Gastrocnemius medialis (tissue), 4 donors: Measurements from ENCODE around the gene MTA2.

Experiments used
- CTCF ChIP-seq, 5 experiments: fragments of 450-650 bp in 3 of 5; fragments of 200-600 bp in 2 of 5; sonication (generic) in 2 of 5; IDR thresholded peaks in 4 of 5; conservative IDR thresholded peaks in 1 of 5; 1 replicate in 4 of 5; 2 replicates in 1 of 5; pipeline ENCODE4 v1.5.1; 2016 to 2019; ENCODE audit warnings: antibody characterized with exemption in 5 of 5, mild to moderate bottlenecking in 3 of 5, moderate library complexity in 3 of 5
- POLR2A ChIP-seq, 2 donors: fragments of 450-650 bp; IDR thresholded peaks; one replicate each; pipeline ENCODE4 v1.6.1; 2017; ENCODE audit warnings: antibody characterized with exemption in 2 of 2, mild to moderate bottlenecking in 2 of 2, moderate library complexity in 2 of 2

GRCh38 chr11:62555464-62556107, 46.1 kb downstream of the MTA2 start:
- no peak for TF ChIP-seq CTCF (IDR thresholded peaks at IDR 0.05 in 4 of 5, conservative IDR thresholded peaks at IDR 0.05 in 1 of 5)
- TF ChIP-seq POLR2A (IDR thresholded peaks at IDR 0.05), result no peak
